ENCODE data around the gene CDX1.

CDX1 gene

DNA sequence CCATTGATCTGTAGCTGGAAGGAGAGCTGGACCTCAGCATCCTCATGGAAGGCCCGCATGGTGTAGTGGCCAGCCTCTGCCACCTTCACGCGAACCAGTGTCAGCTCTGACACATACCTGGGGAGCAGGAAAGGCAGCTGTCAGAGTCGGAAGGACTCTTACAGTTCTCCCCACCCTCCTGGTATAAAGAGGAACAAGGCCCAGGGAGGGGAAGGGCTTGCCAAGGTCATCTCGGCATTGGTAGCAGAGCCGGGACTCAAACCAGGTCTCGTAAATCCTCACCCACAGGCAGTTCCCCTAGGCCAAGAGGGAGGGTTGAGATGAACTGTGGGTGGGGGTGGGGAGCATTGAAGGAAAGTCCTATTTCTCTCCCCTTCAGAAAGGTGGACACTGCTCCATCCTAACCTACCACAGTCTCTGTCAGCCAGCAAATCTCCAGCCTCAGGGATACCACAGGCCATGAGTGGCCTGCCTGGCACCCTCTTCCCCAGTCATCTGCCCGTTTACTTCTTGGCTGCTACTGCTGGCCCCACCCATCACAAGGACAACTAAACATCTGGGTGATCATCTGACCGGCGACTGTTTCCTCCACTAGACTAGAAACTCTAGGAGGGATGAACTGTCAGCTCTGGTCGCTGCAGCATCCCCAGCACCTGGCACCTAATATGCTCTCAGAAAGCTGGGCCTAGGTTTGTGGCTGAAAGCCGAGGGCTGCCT is 34.4 kb upstream of the CDX1 start:
- DNase-seq (ENCODE audit: low spot score) = no peak

DNA sequence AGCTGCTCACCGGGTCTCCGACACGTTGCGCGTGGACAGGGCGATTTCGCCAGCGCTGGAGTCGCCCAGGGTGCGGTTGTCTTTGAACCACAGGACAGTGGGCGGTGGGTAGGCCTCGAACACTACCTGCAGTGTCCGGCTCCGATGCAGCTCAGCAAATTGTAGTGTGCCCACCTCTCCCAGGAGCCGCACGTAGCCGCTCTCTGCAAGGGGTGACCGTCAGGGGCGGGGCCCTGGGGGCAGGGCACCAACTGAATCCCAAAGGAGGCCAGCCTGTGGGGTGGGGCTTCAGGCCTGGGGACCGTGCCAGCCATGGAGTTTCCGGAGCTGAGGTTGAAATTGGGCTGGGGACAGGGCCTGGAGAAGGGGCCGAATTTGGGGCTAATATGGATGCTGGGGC is 33.8 kb upstream of the CDX1 start:
- DNase-seq (ENCODE audit: low spot score) = no peak

DNA sequence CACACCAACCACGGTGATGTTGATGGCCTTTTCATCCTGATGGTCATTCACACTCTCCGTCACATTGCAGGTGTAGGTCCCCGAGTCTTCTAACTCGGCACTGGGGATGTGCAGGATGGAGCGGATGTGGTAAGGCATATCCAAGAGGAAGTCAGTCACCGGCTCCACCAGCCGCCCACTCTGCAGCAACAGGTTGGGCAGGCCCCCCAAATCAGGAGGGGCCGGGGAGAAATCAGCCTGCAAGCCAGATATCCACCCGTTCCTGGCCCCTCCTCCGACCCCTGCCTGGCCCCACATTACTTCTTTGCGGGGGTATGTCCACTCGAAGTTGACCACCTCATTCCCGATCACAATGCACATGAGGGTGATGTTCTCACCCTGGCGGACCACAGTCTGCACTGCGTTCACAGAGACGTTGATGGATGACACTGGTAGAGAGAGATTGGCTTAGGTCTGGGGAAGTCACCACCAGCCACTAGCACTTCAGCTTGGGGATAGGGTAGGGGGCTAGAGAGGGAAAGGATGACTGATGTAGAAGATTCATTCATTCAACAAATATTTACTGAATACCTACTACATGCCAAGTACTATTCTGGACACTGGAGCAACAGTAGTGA is 32.9 kb upstream of the CDX1 start:
- no peak for DNase-seq (ENCODE audit: low spot score)

DNA sequence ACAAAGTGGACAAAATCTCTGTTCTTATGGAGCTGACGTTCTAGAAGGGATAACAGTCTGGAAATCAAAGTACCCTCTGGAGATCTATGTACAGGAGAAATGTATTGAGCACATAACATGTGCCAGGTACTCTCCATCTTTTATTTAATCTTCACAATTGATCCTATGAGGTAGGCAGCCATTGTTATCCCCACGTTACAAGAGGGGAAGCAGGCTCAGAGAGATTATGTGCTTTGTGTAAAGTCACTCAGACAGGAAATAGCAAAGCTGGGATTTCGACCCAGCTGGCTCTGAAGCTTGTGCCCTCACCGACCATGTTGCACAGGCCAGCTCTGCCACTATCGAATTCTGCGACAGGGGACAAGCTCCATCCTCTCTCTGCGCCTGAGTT is 32.4 kb upstream of the CDX1 start:
- no peak for DNase-seq (ENCODE audit: low spot score)

DNA sequence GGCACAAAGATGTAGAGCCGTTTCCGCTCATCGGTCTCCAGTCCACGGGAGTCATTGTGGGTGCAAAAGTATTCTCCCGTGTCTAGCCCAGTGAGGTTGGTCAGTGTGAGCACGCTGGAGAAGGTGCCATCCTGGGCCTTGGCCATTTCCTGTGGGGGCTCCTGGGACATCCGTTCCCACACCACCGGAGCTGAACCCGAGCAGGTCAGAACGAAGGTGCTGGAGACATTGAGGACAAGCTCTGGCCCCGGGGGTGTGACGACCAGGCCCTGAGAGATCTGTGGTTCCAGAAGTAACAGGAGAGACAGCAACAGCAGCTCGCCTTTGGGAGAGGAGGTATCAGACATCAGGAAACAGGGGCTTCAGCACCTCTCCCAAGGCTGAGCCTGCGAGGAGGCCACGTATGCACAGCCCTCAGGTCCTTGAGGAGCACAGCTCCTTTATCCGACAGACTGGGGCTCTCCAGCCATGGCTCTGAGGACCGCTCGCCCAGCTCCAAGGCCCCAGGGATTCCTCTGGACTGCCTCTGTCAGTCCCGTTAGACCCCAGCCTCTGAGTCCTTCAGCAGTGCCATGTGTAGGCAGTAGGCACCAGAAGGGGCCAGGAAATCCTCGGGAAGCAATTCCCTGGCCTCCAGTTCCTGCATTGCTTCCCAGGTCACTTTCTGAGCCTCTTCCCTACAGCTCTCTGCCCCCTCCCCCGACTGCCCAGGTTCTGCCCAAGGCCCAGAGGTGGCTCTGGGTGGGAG is 30.8 kb upstream of the CDX1 start:
- no peak for DNase-seq (ENCODE audit: low spot score)

DNA sequence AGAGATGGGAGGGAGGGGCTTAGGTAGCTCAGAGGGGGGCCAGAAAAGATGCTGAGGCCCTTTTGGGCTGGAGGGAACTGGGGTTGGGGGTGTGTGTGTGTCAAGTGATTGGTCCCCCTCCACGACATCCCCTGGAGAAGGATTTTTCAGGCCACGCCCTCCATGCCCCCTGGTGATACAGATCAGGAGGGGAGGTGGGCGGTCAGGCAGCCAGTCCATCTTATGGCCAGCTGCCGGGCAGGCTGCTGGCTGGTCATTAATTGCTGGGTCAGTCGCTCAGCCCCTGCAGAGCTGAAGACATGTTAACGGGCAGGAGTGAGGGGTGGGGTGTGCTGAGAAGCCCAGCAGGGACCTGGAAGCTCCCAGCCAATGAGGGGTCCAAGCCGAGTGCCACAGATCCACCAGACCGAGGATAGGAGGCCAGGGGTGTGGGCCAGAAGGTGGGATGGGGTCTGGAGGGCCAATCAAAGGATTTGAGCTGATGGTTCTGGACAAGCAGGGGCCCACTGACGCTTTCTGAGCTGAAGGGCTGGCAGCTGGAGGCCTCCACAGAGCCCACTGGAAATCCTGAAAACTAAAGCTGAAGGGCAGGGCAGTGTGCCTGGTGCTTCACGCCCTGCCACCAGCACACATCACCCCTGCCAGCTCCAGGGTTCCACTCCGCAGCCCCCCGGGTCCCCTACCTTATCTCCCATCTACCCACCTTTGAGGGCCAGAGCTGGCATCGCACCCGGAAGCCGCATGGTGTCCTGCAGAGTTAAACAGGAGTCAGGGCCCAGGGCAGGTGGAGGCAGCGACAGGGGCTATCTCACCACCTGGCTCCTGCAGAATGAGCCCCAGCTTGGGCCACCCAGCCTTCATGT is 30.0 kb upstream of the CDX1 start:
- DNase-seq (ENCODE audit: low spot score) = no peak

DNA sequence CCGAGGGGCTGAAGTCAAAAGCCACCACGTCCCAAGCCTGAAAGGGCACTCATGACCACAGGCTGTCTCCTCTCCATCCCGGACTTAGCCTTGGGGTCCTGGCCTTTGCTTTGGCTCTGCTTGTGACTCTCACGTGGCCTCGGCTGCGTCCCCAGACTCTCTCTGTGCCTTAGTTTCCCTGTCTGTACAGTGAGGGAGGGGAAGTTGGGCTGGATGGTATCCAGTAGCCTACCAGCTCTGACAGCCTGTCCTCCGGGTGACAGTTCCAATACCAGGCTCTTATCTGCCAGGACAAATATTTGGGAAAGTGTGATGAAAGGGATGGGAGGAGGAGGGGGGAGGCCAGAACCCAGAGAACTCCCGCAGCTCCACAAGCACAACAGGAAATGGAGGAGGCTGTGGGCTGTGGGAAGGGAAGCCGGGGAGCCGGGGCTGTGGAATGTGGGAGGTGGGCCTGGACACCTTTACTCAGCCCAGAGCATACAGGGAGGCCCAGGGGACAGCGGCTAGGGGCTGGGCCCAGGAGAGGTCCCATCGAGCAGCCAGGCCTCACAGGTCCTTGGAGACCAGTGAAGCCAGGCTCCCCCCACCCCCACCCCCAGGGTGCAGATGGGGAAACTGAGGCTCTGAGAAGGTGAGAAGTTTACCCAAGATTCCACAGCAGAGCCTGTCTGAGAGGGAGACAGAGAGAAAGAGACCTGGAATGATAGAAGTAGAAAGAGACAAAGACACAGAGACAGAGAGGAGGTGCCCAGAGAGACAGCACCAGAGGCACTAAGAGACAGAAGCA is 29.2 kb upstream of the CDX1 start:
- no peak for DNase-seq (ENCODE audit: low spot score)

DNA sequence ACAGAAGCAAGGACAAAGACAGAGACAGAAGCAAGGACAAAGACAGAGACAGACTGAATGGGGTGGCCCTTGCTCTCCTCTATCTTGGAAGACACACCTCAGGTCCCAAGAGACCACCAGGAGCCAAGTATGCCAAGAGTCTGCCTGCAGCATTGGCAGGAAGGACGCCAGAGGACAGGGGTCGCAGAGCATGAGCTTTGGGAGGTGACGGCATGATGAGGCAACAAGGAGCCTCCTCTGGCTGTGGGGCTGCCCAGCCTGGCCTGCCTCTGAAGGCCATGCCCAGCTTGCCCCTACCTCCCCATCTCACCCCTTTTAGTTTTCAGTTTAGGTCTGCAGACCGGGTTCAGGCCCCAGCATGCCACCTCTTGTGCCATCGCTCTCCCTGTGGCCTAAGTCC is 28.6 kb upstream of the CDX1 start:
- DNase-seq (ENCODE audit: low spot score) = no peak

DNA sequence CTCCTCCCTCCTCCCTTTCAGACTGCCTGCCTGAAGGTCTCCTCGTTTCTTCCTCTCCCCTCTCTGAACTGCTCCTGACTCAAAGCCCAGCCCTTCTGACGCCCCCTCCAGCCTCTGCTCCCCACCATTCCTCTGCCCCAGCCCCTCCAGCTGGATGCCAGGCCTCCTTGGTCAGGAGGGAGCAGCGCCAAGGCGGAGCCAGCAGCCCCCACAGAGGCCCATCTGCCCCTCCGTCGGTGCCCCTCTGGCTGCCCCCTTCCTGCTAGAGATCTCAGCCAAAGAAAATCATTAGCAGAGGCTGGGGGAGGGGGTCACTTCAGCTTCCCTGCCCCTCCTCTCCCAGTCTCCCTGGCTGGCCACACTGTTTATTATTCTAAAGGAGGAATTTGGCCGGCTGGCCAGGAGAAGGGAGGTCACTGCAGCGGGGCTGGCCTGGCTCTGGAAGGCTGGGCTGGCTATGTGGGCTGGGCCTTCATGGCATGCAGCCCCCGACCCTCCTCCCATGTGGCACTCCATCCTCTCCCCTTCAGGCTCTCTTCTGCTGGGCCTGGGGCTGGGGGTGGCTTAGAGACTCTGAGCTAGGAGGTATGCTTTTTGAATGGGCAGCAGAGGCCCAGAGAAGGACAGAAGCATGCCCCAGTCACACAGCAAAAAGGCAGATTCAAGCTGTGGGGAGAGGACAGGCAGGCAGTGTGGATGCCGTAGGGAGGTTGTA is 27.9 kb upstream of the CDX1 start:
- DNase-seq (ENCODE audit: low spot score) = peak; percentile 40

DNA sequence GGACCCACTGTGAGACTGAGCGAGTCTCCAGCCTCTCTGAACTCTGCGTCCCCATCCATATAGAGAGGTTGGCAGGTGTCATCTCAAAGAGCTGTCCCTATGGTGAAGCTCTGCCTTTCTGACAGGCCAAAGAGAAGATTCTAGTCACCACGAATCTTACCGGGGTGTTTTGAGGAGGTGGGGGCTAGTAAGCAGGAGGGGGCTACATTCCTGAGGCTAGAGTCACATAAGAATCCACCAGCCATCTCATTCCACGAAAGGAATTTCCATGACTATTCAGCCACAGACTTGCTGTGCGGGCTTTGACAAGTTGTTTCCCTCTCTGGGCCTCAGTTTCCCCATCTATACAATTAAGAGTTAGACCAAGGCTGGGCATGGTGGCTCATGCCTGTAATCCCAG is 27.2 kb upstream of the CDX1 start:
- peak; percentile 56 for DNase-seq (ENCODE audit: low spot score)

DNA sequence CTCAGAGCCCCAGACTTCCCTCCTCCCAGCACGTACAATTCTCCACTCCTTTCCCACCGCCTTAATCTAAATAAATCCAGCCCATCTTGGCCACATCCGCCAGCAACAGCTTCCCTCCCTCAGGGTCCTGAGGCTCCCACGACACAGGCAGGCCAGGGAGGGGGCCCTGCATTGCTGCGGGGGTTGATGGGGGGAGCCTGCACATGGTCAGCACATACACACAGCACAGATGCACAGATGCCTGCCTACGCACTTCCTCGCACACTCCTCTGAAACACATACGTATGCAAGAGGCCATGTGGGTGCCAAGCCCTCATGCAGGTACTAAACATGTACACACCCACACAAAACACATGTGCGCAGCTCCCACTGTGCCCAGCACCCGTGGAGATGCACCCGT is 25.7 kb upstream of the CDX1 start:
- no peak for DNase-seq (ENCODE audit: low spot score)

DNA sequence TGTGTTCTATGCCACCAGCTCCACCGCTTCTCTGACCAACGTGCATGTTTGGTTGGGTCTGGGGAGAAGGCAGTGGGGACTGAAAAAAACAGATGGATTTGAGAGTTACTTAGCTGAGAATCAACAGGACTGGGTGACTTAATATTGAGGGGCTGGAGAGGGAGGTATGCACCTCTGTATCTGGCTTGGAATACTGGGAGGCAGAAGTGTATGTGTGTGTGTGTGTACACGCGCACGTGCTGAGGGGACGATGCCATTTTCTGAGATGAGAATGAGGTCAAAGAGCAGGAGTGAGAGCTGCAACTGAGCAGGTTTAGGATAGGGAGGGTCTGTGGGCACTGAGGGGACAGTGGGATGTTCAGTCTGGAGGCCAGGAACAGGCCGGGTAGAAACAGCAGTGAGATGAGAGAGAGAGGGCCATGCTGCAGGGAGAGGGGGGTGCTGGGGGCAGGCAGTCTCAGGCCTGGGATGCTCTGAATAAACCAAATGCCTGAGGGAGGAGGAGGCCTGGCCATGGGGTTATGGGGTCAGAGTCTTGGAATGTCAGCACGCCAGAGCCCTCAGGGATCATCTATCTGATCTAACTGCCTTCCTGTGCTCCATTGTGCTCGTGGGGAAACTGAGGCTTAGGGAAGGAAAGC is 24.9 kb upstream of the CDX1 start:
- DNase-seq (ENCODE audit: low spot score) = peak; percentile 45

DNA sequence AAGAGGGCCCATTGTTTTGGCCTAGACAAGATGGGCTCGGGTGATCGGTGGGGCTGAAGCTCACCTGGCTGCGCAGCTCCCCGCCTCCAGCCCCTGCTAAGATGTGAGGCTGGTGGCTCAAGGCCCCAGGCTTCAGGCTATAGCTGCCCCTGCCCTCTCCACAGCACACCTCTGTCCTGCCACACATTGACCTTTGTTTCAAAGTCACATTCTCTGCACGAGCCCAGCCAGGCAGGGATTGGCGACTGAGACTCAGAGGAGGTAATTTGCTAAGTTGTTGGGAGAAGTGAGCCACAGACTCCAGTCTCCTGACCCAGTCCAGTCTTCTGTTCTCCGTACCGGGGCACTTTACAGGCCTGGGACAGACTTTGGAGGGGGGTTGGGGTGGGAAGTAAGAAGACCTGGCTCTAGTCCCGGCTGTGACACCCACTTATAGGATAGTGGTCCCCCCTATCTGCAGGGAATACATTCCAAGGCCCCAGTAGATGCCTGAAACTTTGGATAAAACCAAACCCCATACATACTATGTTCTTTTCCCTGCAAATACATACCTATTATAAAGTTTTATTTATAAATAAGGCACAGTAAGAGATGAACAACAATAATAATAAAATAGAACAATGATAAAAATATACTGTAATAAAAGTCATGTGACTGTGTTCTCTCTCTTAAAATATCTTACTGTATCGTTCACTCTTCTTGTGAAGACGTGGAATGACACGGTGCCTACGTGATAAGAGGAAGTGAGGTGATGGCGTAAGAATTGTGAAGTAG is 24.2 kb upstream of the CDX1 start:
- DNase-seq (ENCODE audit: low spot score) = peak; percentile 13

DNA sequence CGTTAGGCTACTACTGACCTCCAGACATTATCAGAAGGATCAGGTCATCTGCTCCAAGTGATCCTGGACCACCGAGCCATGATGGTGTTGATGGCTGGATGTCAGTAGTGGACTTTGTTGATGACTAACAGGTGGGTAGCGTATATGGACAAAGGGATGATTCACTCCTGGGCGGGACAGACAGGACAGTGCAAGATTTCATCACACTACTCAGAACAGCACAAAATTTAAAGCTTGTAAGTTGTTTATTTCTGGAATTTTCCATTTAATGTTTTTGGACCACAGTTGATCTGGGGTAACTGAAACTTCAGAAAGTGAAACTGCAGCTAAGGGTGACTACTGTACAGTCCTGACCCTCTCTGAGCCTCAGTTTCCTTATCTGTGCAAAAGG is 23.6 kb upstream of the CDX1 start:
- peak; percentile 76 for DNase-seq (ENCODE audit: low spot score)

DNA sequence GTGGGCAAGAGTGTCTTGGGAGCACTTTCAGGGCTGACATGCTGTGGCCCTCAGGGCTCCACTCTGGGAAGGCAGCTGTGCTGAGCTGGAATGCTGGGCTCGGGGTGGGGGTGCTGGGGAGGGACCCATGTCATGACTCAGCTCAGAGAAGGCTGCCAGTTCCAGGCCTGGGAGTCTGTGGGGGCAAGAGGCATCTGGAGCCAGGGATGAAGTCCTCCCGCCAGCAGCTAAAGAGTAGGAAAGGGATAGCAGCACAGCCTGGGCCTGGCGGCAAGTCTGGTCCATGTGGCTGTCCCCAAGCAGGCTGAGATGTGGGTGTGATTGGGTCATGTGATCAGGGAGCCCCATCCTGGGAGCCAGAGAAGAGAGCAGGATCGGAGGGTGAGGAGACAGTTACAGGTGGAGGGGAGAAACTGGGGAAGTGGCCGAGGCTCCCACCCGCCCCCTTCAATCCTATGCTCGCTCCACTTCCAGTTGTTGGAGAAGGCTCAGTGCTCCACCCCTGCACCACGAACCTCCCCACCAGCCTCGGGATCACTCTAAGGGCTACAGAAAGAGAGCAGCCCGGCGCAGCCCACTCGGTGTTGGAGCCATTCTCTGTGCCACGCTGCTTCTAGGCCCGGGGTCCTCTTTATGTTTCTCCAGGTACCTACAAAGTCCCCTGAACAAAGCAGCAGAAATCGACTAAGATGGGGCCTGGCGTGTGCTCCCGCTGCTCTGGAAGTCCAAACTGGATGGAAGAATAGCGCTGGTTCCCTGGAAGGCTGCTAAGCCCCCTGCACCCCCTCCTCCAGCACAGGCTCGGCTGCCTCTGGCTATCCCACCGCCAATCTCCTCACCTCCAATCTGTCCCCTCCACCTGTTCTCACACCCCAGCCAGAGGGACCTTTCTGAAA is 23.0 kb upstream of the CDX1 start:
- peak; percentile 69 for DNase-seq (ENCODE audit: low spot score)

DNA sequence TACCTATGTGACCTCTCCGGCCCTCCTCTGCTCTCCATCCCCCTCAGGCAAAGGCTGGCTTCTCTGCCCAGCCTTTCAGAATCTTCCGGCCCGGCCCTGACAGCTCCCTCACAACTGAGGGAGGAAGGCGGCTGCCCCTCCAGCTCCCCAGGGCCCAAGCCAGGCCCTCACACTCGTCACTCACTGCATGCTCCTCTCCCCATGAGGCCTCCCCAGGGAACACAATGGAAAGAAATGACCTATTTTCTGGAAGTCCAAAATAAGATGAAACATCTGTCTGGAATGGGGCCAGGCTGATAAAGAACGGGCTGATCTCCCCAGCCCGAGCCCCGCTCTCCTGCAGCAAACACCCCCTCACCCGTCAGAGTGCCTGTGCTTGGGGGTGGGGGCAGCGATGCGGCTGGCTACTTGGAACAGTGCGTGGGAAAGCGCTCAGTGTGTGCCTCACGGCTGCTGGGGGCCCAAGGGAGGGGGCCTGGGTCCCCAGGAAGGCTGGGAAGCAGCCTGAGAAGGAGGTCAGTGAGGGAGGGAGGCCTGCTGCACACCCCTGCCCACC is 22.3 kb upstream of the CDX1 start:
- DNase-seq (ENCODE audit: low spot score) = no peak

DNA sequence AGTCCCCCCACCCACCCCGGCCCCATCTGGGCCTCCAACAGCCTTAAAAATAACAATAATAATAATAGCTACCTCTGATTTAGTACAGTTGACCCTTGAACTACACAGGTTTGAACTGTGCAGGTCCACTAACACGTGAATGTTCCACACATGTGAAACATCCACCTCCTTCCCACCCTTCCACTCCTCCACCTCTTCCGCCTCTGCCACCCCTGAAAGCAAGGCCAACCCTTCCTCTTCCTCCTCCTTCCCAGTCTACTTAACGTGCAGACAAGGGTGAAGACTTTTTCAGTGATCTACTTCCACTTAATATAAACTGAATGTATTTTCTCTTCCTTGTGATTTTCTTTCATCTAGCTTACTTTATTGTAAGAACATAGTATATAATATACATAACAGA is 21.7 kb upstream of the CDX1 start:
- no peak for DNase-seq (ENCODE audit: low spot score)

DNA sequence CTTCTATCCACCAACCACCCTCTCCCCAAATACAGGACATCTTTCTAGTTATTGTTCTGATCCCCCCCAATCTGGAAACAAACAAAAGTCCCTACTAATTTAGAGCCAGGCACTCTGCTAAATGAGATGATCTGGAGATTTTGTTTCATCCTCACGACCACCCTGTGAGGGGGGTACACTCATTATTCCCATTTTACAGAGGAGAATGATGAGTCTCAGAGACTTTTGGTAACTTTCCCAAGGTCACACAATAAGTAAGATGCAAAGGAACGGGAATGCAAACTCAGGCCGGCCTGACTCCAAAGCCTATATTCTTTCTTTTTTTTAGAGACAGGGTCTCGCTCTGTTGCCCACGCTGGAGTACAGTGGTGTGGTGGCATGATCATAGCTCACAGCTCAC is 20.3 kb upstream of the CDX1 start:
- DNase-seq (ENCODE audit: low spot score) = no peak
